GM12873 (cell line): ENCODE data around the gene HECW1.

ENCODE experiments used
- CTCF ChIP-seq: IDR thresholded peaks from 2 replicates; pipeline ENCODE4 v1.5.1; 2012; ENCODE audit warnings: low read depth, mild to moderate bottlenecking, moderate library complexity, low read length, control low read depth; ENCODE audit not compliant: insufficient read depth; ENCODE audit errors: missing control alignments

HECW1 gene

GRCh38 chr7:43138710-43139109 is 26.3 kb downstream of the HECW1 start:
- no peak for TF ChIP-seq CTCF

- TF ChIP-seq CTCF, result no peak
These were observed 26.7 kb downstream of the HECW1 start for GRCh38 chr7:43139137-43139536.

- no peak for TF ChIP-seq CTCF
These were observed 27.7 kb downstream of the HECW1 start for GRCh38 chr7:43140186-43140585.

- no peak for TF ChIP-seq CTCF
These were observed 28.6 kb downstream of the HECW1 start for GRCh38 chr7:43141091-43141490.

GRCh38 chr7:43142703-43143102 is 30.3 kb downstream of the HECW1 start:
- no peak for TF ChIP-seq CTCF

GRCh38 chr7:43143918-43144589 is 31.6 kb downstream of the HECW1 start:
- no peak for TF ChIP-seq CTCF

- TF ChIP-seq CTCF, result no peak
These were observed 35.8 kb downstream of the HECW1 start for GRCh38 chr7:43148161-43148731.
